Activated T-helper 2 cell treated with anti-CD3 and anti-CD28 coated beads, Interferon-gamma antibody, Interleukin-2, Interleukin-4, amounts not matched to agents 10 μg/mL and 5 μg/mL and 100 μg/mL, durations not matched to agents 14 hours and 24 hours and 36 hours (primary cell): ENCODE measurements around the gene NUDT13. TPM values are rescaled to one million over a fixed set of nuclear protein-coding genes. Genes with fewer than 3 reads are reported as not detected.

Experiments
- DNase-seq: peaks from one replicate; pipeline ENCODE4 v3.0.0; 2021; ENCODE audit warnings: low spot score
- H3K27ac Mint-ChIP-seq: one replicate; pipeline ENCODE4 v1.8.0; 2021; ENCODE audit warnings: mixed read lengths
- H3K27me3 Mint-ChIP-seq: one replicate; pipeline ENCODE4 v1.8.0; 2021; ENCODE audit warnings: low read depth, mixed read lengths
- H3K36me3 Mint-ChIP-seq: one replicate; pipeline ENCODE4 v1.8.0; 2021; ENCODE audit warnings: low read depth, mixed read lengths
- H3K4me1 Mint-ChIP-seq: one replicate; pipeline ENCODE4 v1.8.0; 2021; ENCODE audit warnings: low read depth, mixed read lengths
- H3K4me3 Mint-ChIP-seq: one replicate; pipeline ENCODE4 v1.8.0; 2021; ENCODE audit warnings: low read depth, mild to moderate bottlenecking, moderate library complexity, mixed read lengths
- H3K9me3 Mint-ChIP-seq: one replicate; pipeline ENCODE4 v1.8.0; 2021; ENCODE audit warnings: mixed read lengths
- intact Hi-C: fragments of 100-400 bp; cut with micrococcal nuclease; formaldehyde crosslinking; loops from one replicate; pipeline ENCODE4 v1.15.1; 2023
- total RNA-seq: library from RNA; stranded (reverse); gene quantifications from 2 replicates; pipeline ENCODE4 v1.2.3, GENCODE V29; 2022

The NUDT13 gene
- total RNA-seq, 1 donor from 2014 or later: 1.0 TPM

DNA sequence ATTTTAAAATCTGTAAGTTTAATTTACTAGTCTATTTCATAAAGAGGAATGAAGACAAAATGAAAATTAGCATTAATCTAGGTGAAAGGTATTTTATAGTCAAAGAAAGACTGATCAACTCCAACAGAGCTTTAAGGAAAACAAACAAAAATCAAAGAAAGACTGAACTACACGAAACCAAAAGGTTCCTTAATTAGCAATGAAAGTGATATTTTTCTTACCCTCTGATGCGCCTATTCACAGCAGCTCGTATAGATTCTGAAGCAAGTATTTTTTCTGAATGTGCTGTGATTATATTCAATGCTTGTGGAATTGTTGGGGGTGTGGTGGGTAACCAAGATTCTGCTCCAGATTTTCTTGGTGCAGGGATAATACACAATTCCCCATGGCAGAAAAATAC is 45.8 kb downstream of the NUDT13 start:
- H3K36me3 Mint-ChIP-seq: peaks cover 54% of the 10 kb centered on the region
- H3K4me3 Mint-ChIP-seq: no peak overlapping the region
- no peaks in the 10 kb centered on the region for H3K27me3 Mint-ChIP-seq
- intact Hi-C loops: no loop called here
- H3K27ac Mint-ChIP-seq: no peak overlapping the region
- DNase-seq: no peak
- H3K4me1 Mint-ChIP-seq: peaks cover 7% of the 10 kb centered on the region
- H3K9me3 Mint-ChIP-seq: no peaks in the 10 kb centered on the region

DNA sequence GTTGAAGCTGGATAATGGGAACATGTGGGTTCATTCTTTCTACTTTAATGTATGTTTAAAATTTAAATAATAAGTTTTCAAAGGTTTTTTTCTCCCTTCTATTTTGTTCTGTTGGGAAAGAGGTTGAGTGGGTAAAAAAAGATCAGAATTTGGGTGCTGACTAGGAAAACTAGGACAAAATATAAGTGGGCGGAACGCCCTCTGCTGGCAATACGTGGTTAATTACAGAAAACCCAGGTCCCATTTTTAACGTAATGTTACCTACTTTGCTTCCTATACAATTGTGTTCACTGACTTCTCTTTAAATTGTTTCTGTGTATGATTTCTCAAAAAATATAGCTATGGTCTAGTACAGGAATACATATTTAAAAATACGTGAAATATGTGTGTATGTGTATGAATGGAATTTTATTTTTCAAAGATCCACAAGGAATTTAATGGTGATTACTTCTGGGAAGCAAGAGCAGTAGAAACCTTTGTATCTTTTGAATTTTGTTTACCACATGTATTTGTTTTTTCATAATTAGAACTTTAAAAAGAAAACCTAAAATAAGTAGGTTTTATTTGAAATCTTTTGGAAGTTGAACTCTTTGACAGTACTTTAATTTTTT is 48.9 kb downstream of the NUDT13 start:
- H3K36me3 Mint-ChIP-seq: peaks cover 56% of the 10 kb centered on the region
- H3K27me3 Mint-ChIP-seq: no peaks in the 10 kb centered on the region
- no peaks in the 10 kb centered on the region for H3K9me3 Mint-ChIP-seq
- peaks cover 30% of the 10 kb centered on the region for H3K4me1 Mint-ChIP-seq
- intact Hi-C loops: loop anchor here (1.0 kb wide), 2 partner anchors 38 to 62 kb away; no protein-coding TSS in a partner anchor
- H3K27ac Mint-ChIP-seq: no peak overlapping the region
- peak; percentile 31 for DNase-seq
- H3K4me3 Mint-ChIP-seq: no peak overlapping the region

DNA sequence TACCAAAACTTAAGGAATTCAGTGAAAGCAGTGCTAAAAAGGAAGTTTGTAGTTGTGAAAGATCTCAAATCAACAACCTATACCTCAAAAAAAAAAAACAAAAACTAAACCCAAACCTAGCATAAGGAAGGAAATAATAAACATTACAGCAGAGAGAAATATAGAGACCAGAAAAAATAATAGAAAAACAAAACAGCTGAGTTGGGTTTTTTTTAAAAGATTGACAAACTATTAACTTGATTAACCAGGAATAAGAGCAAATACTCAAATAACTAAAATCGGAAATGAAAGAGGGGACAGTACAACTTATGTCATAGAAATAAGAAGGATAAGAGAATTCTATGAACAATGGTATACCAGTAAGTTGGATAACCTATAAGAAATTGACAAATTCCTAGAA is 50.8 kb downstream of the NUDT13 start:
- Mint-ChIP-seq H3K27me3 (no peaks in the 10 kb centered on the region), H3K27ac (no peak overlapping the region), H3K4me1 (peaks cover 37% of the 10 kb centered on the region), H3K4me3 (no peak overlapping the region), H3K36me3 (peaks cover 53% of the 10 kb centered on the region), H3K9me3 (no peaks in the 10 kb centered on the region)
- DNase-seq: no peak
- intact Hi-C loops: no loop called here

DNA sequence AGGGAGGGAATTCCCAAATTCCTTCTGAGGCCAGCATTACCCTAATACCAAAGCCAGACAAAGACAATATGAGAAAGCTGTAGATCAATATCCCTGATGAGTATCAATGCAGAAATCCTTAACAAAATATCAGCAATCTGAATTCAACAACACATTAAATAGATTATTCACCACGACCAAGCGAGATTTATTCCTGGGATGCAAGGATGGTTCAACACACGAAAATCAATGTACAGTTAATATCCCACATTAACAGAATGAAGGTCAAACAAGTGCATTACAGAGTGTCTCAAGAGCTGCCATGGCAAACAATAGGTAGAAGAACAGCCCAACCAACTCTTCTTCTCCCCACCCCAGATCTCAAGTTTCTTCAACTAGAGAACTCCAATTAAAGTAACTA is 51.4 kb downstream of the NUDT13 start:
- Mint-ChIP-seq H3K9me3 (no peaks in the 10 kb centered on the region), H3K4me3 (no peak overlapping the region), H3K36me3 (peaks cover 53% of the 10 kb centered on the region), H3K27ac (no peak overlapping the region), H3K4me1 (peaks cover 42% of the 10 kb centered on the region), H3K27me3 (no peaks in the 10 kb centered on the region)
- no peak for DNase-seq
- intact Hi-C loops: no loop called here

DNA sequence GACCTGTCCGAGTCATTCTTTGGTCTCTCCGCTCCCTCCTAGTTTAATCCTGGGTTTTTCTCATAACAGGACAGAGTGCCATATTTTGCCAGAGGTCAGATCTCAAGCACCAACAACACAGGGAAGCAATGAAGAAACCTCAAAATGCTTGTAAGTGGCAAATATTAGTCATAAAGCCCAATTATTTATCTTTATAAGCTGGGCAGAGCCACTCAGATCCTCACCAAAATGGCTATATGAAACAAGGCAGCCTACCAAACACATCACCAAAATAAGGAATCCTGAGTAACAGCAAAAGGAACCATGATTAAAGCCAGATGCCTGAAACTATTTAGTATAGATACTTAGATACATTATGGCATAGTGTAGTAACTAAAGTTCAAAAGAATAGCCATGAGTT is 52.8 kb downstream of the NUDT13 start:
- H3K4me1 Mint-ChIP-seq: peaks cover 52% of the 10 kb centered on the region
- H3K9me3 Mint-ChIP-seq: no peaks in the 10 kb centered on the region
- H3K27ac Mint-ChIP-seq: no peak overlapping the region
- DNase-seq: no peak
- intact Hi-C loops: no loop called here
- H3K36me3 Mint-ChIP-seq: peaks cover 60% of the 10 kb centered on the region
- H3K4me3 Mint-ChIP-seq: no peak overlapping the region
- H3K27me3 Mint-ChIP-seq: no peaks in the 10 kb centered on the region

DNA sequence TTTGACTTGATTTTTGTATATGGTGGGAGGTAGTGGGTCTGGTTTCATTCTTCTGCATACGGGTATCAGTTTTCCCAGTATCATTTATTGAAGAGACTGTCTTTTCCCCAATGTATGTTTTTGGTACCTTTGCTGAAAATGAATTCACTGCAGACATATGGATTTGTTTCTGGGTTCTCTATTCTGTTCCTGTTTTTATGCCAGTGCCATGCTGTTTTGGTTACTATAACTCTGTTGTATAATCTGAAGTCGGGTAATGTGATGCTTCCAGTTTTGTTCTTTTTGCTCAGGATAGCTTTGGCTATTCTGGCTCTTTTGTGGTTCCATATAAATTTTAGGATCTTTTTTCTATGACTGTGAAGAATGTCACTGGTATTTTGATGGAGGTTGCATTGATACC is 56.7 kb downstream of the NUDT13 start:
- Mint-ChIP-seq H3K9me3 (no peaks in the 10 kb centered on the region), H3K36me3 (peaks cover 39% of the 10 kb centered on the region), H3K27me3 (no peaks in the 10 kb centered on the region), H3K4me1 (peaks cover 40% of the 10 kb centered on the region), H3K27ac (peak overlapping the region; percentile 94), H3K4me3 (peak overlapping the region; percentile 99)
- no peak for DNase-seq
- intact Hi-C loops: loop anchor here (5.0 kb wide), 1 partner anchor 55 kb away; the partner anchor contains the start of gene NUDT13

DNA sequence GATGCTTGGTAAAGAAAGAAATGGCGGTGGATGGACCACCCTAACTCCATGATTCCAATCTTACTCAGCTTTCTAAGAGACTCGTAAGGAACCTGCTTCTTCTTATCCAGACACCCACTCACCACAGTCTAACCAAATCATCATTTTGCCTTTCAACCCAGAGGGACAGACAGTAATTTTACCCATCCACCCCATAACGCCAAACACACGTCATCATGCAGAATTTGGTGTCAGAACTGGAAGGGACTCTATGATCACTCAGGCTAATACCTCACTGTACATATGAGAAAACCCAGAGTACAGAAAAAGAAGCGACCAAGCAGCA is 57.2 kb downstream of the NUDT13 start:
- no peak for DNase-seq
- intact Hi-C loops: loop anchor here (5.0 kb wide), 1 partner anchor 55 kb away; the partner anchor contains the start of gene NUDT13
- Mint-ChIP-seq H3K9me3 (no peaks in the 10 kb centered on the region), H3K27ac (peak overlapping the region; percentile 94), H3K27me3 (no peaks in the 10 kb centered on the region), H3K36me3 (peaks cover 35% of the 10 kb centered on the region), H3K4me1 (peaks cover 37% of the 10 kb centered on the region), H3K4me3 (peak overlapping the region; percentile 99)

DNA sequence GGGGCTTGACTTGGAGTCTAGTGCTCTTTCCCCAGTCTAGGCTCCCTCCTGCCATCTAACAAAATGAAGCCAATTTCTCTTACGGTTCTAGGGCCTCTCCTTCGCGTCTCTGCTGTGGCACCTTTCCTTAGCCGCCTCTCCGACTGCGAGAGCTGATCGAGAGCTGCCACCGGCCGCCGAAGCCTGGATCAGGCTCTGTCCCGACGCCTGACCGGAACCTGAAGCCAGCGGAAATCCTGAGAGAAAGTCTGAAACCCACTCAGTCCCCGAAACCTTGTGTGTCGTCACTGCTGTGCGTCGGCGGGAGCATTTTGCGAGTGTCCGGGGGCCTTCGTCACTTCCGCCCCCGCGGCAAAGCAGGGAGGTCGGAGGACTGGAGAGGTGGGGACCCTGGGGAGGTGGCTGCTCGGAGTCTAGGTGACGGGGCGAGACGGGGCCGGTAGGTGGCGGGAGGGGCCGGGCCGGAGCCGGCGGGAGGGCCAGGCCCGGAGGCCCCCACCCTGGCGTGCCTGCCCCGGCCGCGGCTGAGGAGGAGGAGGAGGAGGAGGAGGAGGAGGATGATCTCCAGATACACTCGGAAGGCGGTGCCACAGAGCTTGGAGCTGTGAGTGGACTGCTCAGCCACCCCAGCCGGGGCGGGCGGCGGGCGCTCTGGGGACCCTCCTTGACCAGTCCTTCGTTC is 57.7 kb downstream of the NUDT13 start, which contains the start of the genes ECD and FAM149B1:
Gene ECD, minus strand, starts transcription at position 226 of the 682 bp plus-strand sequence. CDS start 4,071 bp downstream, outside the sequence.
Gene FAM149B1, plus strand, starts transcription at position 337 of the 682 bp plus-strand sequence. Its CDS starts 221 bp downstream, at position 558.
- intact Hi-C loops: loop anchor here (1.0 to 5.0 kb wide), 4 partner anchors 56 to 541 kb away; partner anchors contain the start of genes MICU1, MRPS16 and NUDT13
- peaks cover 31% of the 10 kb centered on the region for H3K36me3 Mint-ChIP-seq
- H3K9me3 Mint-ChIP-seq: no peaks in the 10 kb centered on the region
- peak within 1 kb of the TSS; percentile 99 for H3K4me3 Mint-ChIP-seq
- H3K27ac Mint-ChIP-seq: peak within 1 kb of the TSS; percentile 94
- no peaks in the 10 kb centered on the region for H3K27me3 Mint-ChIP-seq
- peaks cover 33% of the 10 kb centered on the region for H3K4me1 Mint-ChIP-seq
- DNase-seq: peak; percentile 90

DNA sequence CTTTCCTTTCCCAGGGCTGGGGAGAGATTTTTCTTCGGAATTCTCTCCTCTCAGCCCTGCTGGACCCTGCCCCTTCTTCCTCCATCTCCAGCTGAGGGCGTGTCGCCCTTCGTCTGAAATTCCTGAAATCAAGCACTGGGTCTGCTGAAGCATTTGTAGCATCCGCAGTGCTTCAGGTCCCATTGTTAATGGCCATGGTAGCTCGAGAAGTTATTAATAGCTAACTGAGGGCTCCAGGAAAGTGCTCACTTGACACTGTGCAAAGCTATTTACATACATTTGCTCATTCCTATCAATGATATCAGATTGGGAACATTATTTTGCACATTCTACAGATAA is 58.2 kb downstream of the NUDT13 start:
- H3K9me3 Mint-ChIP-seq: no peaks in the 10 kb centered on the region
- intact Hi-C loops: loop anchor here (1.0 to 5.0 kb wide), 4 partner anchors 56 to 542 kb away; partner anchors contain the start of genes MICU1, MRPS16 and NUDT13
- H3K27me3 Mint-ChIP-seq: no peaks in the 10 kb centered on the region
- H3K27ac Mint-ChIP-seq: peak overlapping the region; percentile 91
- DNase-seq: no peak
- H3K36me3 Mint-ChIP-seq: peaks cover 28% of the 10 kb centered on the region
- H3K4me1 Mint-ChIP-seq: peaks cover 30% of the 10 kb centered on the region
- H3K4me3 Mint-ChIP-seq: peak overlapping the region; percentile 92

DNA sequence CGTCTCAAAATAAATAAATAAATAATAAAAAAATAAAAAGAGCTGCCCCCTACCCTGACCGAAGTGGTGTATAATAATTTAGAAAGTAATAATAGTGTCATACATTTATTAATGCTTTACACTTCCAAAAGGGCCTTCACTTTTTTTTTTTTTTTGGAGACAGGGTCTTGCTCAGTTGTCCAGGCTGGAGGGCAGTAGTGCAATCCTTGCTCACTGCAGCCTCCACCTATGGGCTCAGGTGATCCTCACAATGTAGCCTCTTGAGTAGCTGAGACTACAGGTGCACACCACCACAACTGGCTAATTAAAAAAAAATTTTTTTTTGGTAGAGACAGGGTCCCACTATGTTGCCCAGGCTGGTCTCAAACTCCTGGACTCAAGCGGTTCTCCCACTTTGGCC is 59.1 kb downstream of the NUDT13 start:
- H3K27ac Mint-ChIP-seq: no peak overlapping the region
- no peaks in the 10 kb centered on the region for H3K27me3 Mint-ChIP-seq
- peaks cover 26% of the 10 kb centered on the region for H3K36me3 Mint-ChIP-seq
- H3K4me3 Mint-ChIP-seq: peak overlapping the region; percentile 56
- intact Hi-C loops: loop anchor here (2.0 to 5.0 kb wide), 3 partner anchors 57 to 543 kb away; partner anchors contain the start of genes MICU1, MRPS16 and NUDT13
- no peaks in the 10 kb centered on the region for H3K9me3 Mint-ChIP-seq
- peaks cover 26% of the 10 kb centered on the region for H3K4me1 Mint-ChIP-seq
- DNase-seq: no peak

DNA sequence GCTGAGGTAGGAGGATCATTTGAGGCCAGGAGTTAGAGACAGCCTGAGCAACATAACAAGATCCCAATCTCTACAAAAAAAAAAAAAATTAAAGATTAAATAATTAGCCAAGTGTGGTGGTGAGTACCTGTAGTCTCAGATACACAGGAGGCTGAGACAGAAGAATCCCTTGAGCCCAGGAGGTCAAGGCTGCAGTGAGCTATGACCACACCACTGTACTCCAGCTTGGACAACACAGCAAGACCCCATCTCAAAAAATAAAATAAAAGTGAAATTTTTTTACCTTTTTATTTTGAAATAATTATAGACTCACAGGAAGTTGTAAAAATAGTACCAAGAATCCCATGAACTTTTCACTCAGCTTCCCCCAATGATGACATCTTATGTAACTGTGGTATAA is 62.6 kb downstream of the NUDT13 start:
- peaks cover 4% of the 10 kb centered on the region for H3K4me1 Mint-ChIP-seq
- no peaks in the 10 kb centered on the region for H3K27me3 Mint-ChIP-seq
- H3K4me3 Mint-ChIP-seq: no peak overlapping the region
- no peaks in the 10 kb centered on the region for H3K9me3 Mint-ChIP-seq
- no peak overlapping the region for H3K27ac Mint-ChIP-seq
- no peak for DNase-seq
- intact Hi-C loops: no loop called here
- H3K36me3 Mint-ChIP-seq: peaks cover 13% of the 10 kb centered on the region

DNA sequence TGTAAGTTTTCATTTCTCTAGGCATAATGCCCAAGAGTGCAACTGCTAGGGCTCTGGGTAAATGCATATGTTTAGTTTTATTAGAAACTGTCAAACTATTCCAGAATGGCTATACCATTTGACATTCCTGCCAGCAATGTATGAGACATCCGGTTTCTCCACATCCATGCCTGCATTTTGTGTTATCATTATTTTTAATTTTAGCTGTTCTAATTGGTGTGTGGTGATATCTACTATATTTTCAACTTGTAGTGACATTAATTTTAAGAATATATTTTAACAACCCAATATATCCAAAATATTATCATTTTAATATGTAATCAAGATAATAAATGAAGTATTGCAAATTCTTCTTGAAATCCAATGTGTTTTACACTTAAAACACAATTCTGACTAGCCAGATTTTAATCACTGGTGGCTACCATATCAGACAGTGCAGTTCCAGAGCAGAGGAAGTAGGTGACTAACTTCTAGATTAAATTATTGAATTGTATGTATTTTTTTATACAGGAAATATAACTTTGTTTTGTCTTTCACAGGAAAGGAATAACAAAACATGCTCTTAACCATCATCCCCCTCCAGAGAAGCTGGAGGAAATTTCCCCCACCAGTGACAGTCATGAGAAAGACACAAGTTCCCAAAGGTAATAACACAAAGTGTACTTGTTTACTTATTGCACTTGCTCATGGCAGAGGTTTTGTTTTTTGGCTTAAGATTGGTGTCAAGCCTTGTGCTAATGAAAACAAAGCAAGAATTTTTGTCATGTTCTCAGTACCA is 64.1 kb downstream of the NUDT13 start:
- Mint-ChIP-seq H3K4me3 (no peak overlapping the region), H3K27ac (no peak overlapping the region), H3K9me3 (no peaks in the 10 kb centered on the region), H3K27me3 (no peaks in the 10 kb centered on the region), H3K4me1 (no peaks in the 10 kb centered on the region), H3K36me3 (peaks cover 14% of the 10 kb centered on the region)
- no peak for DNase-seq
- intact Hi-C loops: no loop called here
